Astrocyte (in vitro differentiated cells and primary cell): ENCODE measurements around the gene BTF3. TPM values are rescaled to one million over a fixed set of nuclear protein-coding genes. Genes with fewer than 3 reads are reported as not detected.

Experiments
- DNase-seq: peaks from one replicate; pipeline ENCODE4 v3.0.0-alpha.2; 2010; ENCODE audit warnings: low read depth
- FAIRE-seq: peaks from 2 replicates; lab custom pipeline; 2011; peaks lifted over from hg19 to GRCh38; lab: Jason Lieb, UNC
- H2AFZ ChIP-seq: 2 replicates; pipeline ENCODE4 v1.6.0; 2012; ENCODE audit warnings: low read depth, low read length, inconsistent platforms
- H3K27ac ChIP-seq: 2 replicates; pipeline ENCODE4 v1.5.1; 2011; ENCODE audit warnings: low read depth, low read length, inconsistent platforms
- H3K27me3 ChIP-seq: 2 replicates; pipeline ENCODE4 v1.6.0; 2011; ENCODE audit warnings: low read length, inconsistent platforms; ENCODE audit not compliant: insufficient read depth
- H3K36me3 ChIP-seq: 2 replicates; pipeline ENCODE4 v1.5.1; 2011; ENCODE audit warnings: low read length, inconsistent platforms; ENCODE audit not compliant: insufficient read depth
- H3K4me1 ChIP-seq: 2 replicates; pipeline ENCODE4 v1.5.1; 2011; ENCODE audit warnings: low read length, inconsistent platforms; ENCODE audit not compliant: insufficient read depth
- H3K4me2 ChIP-seq: 2 replicates; pipeline ENCODE4 v1.6.0; 2012; ENCODE audit warnings: low read length, inconsistent platforms
- H3K4me3 ChIP-seq: 2 replicates; pipeline ENCODE4 v1.5.1; 2011; ENCODE audit warnings: low read depth, mild to moderate bottlenecking, low read length, inconsistent platforms; ENCODE audit not compliant: insufficient read depth
- H3K79me2 ChIP-seq: 2 replicates; pipeline ENCODE4 v1.6.0; 2012; ENCODE audit warnings: mild to moderate bottlenecking, low read length, inconsistent platforms; ENCODE audit not compliant: insufficient read depth
- H3K9ac ChIP-seq: 2 replicates; pipeline ENCODE4 v1.6.0; 2012; ENCODE audit warnings: mild to moderate bottlenecking, low read length, inconsistent platforms
- H3K9me3 ChIP-seq: 2 replicates; pipeline ENCODE4 v1.5.1; 2012; ENCODE audit warnings: low read depth, mild to moderate bottlenecking, low read length, inconsistent platforms; ENCODE audit not compliant: insufficient read depth
- H4K20me1 ChIP-seq: 2 replicates; pipeline ENCODE4 v1.6.0; 2012; ENCODE audit warnings: low read length, inconsistent platforms; ENCODE audit not compliant: insufficient read depth
- H3K27ac Mint-ChIP-seq: one replicate; pipeline ENCODE4 v1.8.0; 2021; ENCODE audit warnings: mild to moderate bottlenecking, mixed read lengths; ENCODE audit not compliant: unreplicated experiment
- H3K27me3 Mint-ChIP-seq: one replicate; pipeline ENCODE4 v1.8.0; 2021; ENCODE audit warnings: low read depth, mixed read lengths; ENCODE audit not compliant: unreplicated experiment
- H3K36me3 Mint-ChIP-seq: one replicate; pipeline ENCODE4 v1.8.0; 2021; ENCODE audit warnings: low read depth, mixed read lengths; ENCODE audit not compliant: unreplicated experiment
- H3K4me1 Mint-ChIP-seq: one replicate; pipeline ENCODE4 v1.8.0; 2021; ENCODE audit warnings: low read depth, mixed read lengths; ENCODE audit not compliant: unreplicated experiment
- H3K4me3 Mint-ChIP-seq: one replicate; pipeline ENCODE4 v1.8.0; 2021; ENCODE audit warnings: mild to moderate bottlenecking, moderate library complexity, mixed read lengths; ENCODE audit not compliant: unreplicated experiment
- H3K9me3 Mint-ChIP-seq: one replicate; pipeline ENCODE4 v1.8.0; 2021; ENCODE audit warnings: mild to moderate bottlenecking, mixed read lengths; ENCODE audit not compliant: unreplicated experiment
- EZH2 ChIP-seq: IDR thresholded peaks from 2 replicates; pipeline ENCODE4 v1.6.1; 2012; ENCODE audit warnings: mild to moderate bottlenecking, low read length, inconsistent platforms; ENCODE audit not compliant: insufficient read depth
- total RNA-seq: library from RNA; stranded (reverse); gene quantifications from 2 replicates; pipeline ENCODE4 v1.2.1, GENCODE V29; 2021
- TF ChIP-seq, protein P1 (sequence below): IDR thresholded peaks from 2 replicates; pipeline ENCODE4 v1.5.1; 2011; ENCODE audit warnings: low read depth, mild to moderate bottlenecking, inconsistent platforms, low read length, moderate library complexity; ENCODE audit not compliant: insufficient read depth

The BTF3 gene
- total RNA-seq, 1 donor from 2014 or later = 524 TPM

DNA sequence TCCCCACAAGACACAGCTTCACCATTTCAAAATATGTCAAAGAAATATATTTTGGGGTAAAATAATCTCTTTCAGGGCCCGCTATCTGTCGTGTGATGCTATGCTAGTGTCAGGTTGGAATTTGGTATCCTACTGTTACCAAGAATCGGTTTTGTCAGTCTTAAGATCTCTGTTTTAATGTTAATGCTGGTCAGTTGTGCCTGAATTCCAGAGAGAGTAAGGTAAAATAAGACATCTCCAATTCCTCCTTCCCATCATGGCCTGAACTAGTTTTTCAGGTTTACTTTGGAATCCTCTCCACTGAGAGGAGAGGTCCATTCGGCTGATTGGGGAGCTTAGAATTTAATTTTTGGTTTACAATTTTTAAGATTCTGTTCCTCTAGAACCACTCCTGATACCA is 10.4 kb upstream of the BTF3 start:
- Mint-ChIP-seq H3K27me3 (peaks cover 8% of the 10 kb centered on the region), H3K4me1 (peaks cover 3% of the 10 kb centered on the region), H3K36me3 (no peaks in the 10 kb centered on the region), H3K27ac (no peak overlapping the region), H3K9me3 (no peaks in the 10 kb centered on the region), H3K4me3 (no peak overlapping the region)
- Histone ChIP-seq H3K27me3 (no peaks in the 10 kb centered on the region), H3K27ac (no peak overlapping the region), H4K20me1 (no peaks in the 10 kb centered on the region), H2AFZ (no peak overlapping the region), H3K9me3 (no peaks in the 10 kb centered on the region), H3K4me2 (no peak overlapping the region), H3K9ac (no peak overlapping the region), H3K4me3 (no peak overlapping the region), H3K36me3 (no peaks in the 10 kb centered on the region), H3K4me1 (no peaks in the 10 kb centered on the region), H3K79me2 (no peaks in the 10 kb centered on the region)
- FAIRE-seq = no peak
- DNase-seq = no peak
- TF ChIP-seq EZH2 = no peak

DNA sequence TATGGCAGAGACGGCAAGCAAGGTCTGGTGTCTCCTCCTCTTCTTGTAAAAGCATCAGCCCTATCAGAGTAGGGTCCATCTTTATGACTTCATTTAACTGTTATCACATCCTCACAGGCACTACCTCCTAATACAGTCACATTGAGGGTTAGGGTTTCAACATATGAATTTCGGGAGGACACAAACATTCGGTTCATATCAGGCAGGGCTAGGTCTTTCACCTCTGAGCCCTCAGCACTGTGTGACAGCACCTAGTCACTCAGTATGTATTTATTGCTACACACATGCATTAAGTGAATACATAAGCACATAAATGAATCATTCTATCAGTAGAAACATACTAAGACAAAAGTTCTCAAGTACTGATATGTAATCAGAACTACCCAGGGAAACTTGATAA is 9.4 kb upstream of the BTF3 start:
- Histone ChIP-seq H3K36me3 (no peaks in the 10 kb centered on the region), H3K9me3 (no peaks in the 10 kb centered on the region), H3K79me2 (no peaks in the 10 kb centered on the region), H3K4me2 (no peak overlapping the region), H3K9ac (no peak overlapping the region), H3K27ac (no peak overlapping the region), H2AFZ (no peak overlapping the region), H4K20me1 (no peaks in the 10 kb centered on the region), H3K27me3 (no peaks in the 10 kb centered on the region), H3K4me1 (no peaks in the 10 kb centered on the region), H3K4me3 (no peak overlapping the region)
- Mint-ChIP-seq H3K4me3 (no peak overlapping the region), H3K27ac (no peak overlapping the region), H3K36me3 (no peaks in the 10 kb centered on the region), H3K27me3 (peaks cover 8% of the 10 kb centered on the region), H3K4me1 (peaks cover under 1% of the 10 kb centered on the region), H3K9me3 (no peaks in the 10 kb centered on the region)
- no peak for TF ChIP-seq EZH2
- TF ChIP-seq, protein P1, sequence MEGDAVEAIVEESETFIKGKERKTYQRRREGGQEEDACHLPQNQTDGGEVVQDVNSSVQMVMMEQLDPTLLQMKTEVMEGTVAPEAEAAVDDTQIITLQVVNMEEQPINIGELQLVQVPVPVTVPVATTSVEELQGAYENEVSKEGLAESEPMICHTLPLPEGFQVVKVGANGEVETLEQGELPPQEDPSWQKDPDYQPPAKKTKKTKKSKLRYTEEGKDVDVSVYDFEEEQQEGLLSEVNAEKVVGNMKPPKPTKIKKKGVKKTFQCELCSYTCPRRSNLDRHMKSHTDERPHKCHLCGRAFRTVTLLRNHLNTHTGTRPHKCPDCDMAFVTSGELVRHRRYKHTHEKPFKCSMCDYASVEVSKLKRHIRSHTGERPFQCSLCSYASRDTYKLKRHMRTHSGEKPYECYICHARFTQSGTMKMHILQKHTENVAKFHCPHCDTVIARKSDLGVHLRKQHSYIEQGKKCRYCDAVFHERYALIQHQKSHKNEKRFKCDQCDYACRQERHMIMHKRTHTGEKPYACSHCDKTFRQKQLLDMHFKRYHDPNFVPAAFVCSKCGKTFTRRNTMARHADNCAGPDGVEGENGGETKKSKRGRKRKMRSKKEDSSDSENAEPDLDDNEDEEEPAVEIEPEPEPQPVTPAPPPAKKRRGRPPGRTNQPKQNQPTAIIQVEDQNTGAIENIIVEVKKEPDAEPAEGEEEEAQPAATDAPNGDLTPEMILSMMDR = no peak
- DNase-seq (no peak), FAIRE-seq (no peak)

GRCh38 chr5:73490088-73490487 is 8.2 kb upstream of the BTF3 start:
- Mint-ChIP-seq H3K27me3 (peaks cover 8% of the 10 kb centered on the region), H3K36me3 (no peaks in the 10 kb centered on the region), H3K27ac (no peak overlapping the region), H3K4me1 (no peaks in the 10 kb centered on the region), H3K4me3 (no peak overlapping the region), H3K9me3 (no peaks in the 10 kb centered on the region)
- H2AFZ ChIP-seq = no peak overlapping the region
- H3K9me3 ChIP-seq = no peaks in the 10 kb centered on the region
- H3K79me2 ChIP-seq = no peaks in the 10 kb centered on the region
- no peaks in the 10 kb centered on the region for H3K4me1 ChIP-seq
- TF ChIP-seq, protein P1 = no peak
- TF ChIP-seq EZH2 = no peak
- H4K20me1 ChIP-seq = no peaks in the 10 kb centered on the region
- H3K4me3 ChIP-seq = no peak overlapping the region
- no peaks in the 10 kb centered on the region for H3K27me3 ChIP-seq
- H3K36me3 ChIP-seq = no peaks in the 10 kb centered on the region
- H3K9ac ChIP-seq = no peak overlapping the region
- H3K4me2 ChIP-seq = no peak overlapping the region
- no peak overlapping the region for H3K27ac ChIP-seq
- FAIRE-seq = no peak
- no peak for DNase-seq
